ENCODE measurements around the gene ZSCAN5C.

GRCh38 chr19:56218961-56219360 is 16.9 kb downstream of the ZSCAN5C start:
- TF ChIP-seq, protein P1, sequence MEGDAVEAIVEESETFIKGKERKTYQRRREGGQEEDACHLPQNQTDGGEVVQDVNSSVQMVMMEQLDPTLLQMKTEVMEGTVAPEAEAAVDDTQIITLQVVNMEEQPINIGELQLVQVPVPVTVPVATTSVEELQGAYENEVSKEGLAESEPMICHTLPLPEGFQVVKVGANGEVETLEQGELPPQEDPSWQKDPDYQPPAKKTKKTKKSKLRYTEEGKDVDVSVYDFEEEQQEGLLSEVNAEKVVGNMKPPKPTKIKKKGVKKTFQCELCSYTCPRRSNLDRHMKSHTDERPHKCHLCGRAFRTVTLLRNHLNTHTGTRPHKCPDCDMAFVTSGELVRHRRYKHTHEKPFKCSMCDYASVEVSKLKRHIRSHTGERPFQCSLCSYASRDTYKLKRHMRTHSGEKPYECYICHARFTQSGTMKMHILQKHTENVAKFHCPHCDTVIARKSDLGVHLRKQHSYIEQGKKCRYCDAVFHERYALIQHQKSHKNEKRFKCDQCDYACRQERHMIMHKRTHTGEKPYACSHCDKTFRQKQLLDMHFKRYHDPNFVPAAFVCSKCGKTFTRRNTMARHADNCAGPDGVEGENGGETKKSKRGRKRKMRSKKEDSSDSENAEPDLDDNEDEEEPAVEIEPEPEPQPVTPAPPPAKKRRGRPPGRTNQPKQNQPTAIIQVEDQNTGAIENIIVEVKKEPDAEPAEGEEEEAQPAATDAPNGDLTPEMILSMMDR (conservative IDR thresholded peaks at IDR 0.05 in 1 of 2, IDR thresholded peaks at IDR 0.05 in 1 of 2; ENCODE audit: extremely low read depth in 1 of 2, insufficient read depth in 1 of 2, low read depth in 1 of 2, low read length in 2 of 2), result no peak
- TF ChIP-seq EZH2 (IDR thresholded peaks at IDR 0.05; ENCODE audit: borderline replicate concordance, low read length), result no peak
